Colon (tissue), 2 donors: Measurements from ENCODE around the gene IL23R.

ENCODE experiments used
- FAIRE-seq: peaks from 2 replicates; lab custom pipeline; 2012; peaks lifted over from hg19 to GRCh38; lab: Jason Lieb, UNC
- donor health status: control.
- donor health status: control.

IL23R gene

GRCh38 chr1:67242016-67242415, 75.8 kb downstream of the IL23R start:
- no peak for FAIRE-seq

DNA sequence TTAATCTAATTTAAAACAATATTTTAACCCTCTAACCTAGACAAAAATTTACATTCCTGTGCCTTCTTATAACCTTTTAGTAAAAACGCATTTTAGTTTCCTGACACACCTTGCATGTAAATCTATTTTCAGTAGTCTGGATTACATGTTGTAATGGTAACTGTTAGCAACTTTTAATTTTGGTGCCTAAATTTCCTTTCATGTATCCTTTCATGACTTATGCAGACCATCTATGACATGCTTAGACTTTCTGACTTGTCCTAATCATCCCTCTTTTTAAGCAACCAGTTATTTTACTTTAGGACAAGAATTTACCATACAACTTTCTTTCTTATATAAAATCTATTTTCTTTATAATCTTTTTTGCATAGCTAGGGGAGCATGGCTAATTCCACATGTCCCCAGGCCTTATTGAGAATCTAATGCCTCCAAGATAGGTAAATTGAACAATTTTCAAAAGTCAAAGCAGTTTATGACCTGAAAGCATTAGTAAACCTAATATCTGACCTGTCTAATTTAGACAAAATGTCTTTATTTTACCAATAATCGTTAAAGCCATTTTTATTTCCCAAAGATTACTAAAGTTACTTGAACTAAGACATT, 83.9 kb downstream of the IL23R start:
- no peak for FAIRE-seq

DNA sequence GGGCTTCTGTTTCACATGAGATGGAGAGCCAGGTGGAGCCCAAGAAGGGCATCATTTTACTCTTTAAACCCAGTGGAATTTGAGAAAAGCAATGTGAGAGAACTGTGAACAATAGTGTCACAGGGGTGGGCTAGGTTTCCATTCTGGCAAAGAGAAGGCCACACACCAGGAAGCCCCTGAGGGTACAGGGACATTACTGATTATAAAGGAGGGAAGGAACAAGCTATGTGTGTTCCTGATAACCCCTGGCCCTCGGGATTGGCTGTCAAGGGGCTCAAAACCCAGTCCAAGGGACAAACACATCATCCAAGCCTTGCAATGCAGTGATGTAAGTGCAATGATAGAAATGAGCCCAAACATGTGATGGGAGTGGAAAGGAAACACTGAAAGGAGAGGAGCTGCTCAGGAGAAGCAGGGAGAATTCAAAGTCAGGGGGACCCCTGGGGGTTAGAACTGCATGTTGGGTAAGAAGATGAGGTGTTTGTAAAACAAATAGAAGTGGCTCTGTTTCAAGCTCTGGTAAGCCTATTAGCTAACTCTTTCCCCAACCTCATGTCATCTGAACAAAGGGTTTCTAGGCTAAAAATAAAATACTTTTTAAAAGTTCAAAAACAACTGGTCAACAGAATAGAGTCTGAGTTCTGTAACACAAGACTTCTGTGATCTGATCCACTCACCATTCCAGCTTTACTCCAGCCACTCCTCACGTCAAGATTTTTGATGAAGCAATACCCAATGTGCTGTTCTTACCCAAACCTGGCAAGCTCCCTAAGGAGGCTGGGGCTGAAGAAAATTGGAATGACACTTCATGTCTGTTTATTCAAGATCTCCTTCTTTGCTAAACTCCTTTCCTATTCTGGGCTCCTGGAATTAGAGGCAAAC, 90.3 kb downstream of the IL23R start:
- no peak for FAIRE-seq

GRCh38 chr1:67257173-67257535, 90.9 kb downstream of the IL23R start:
- FAIRE-seq = no peak

DNA sequence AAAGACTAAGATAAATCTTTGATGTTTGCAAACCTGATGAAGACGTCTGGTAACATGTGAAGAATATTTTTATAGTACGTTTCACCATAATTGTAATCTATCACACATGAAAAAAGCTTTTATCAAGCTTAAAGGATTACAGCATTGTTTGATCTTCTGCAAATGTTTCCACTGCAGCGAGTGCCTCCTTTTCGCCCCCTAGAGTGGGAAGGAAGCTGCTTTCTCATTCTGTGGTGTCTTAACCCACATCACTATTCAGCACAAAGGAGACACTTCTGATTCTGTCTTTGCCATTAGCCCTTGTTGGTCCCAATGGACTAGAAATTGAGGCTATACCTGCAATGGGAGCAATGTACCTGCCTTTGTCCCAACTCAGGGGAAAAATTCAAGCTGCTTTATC, 95.4 kb downstream of the IL23R start:
- FAIRE-seq = no peak

GRCh38 chr1:67262735-67263134, 96.5 kb downstream of the IL23R start:
- FAIRE-seq = no peak

DNA sequence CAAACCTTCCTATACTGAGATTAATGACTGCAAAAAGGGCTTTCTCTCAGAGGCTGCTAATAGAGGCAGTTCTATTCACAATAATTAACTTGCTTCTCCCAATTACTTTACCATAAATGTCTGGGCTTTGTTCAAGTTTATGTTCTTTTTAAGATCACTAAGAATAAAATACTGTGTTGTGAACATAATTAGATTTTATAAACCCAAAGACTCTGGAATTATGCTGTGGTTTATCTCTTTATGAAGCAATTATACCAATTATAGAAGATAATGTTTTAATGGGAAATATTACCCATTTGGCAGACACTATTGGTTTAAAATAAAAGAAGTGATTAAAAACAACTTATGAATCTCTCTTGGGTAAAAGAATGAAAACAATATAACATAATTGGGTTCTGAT, 97.9 kb downstream of the IL23R start:
- FAIRE-seq = no peak

DNA sequence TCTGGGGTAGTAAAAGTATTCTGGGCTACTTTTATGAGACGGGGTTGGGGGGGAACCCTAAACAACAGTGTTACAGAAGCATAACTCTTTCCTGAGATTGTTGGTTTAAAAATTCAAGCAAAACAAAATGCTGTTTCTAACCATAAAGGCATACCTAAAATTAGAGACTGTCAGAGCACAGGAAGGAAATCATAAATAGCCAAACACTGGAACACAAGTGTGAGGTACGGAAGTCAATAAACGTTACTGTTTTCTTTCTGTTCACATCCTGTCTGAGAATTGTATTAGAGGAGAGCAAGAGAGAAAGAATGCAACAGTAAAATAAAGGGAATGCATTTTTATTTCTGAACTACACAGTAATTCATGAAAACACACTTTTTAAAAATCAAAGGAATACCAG, 98.6 kb downstream of the IL23R start:
- no peak for FAIRE-seq

DNA sequence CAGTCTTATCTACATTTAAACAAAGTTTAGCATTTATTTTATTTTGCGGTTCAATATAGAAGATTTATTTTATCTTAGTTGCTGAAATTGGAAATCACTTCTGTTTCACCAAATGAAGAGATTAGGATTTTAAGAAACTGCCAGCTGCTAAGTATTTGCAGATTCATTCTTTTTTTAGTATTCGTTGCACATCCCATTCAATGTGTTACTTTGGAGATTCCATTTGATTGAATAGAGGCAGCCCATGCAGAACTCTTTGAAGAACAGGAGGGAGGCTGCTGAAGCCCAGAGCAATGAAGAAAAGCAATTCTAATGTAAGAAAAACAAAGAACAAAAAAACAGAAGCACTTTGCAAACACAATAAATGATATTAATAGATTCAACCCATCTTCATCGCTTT, 102.8 kb downstream of the IL23R start:
- FAIRE-seq = no peak

DNA sequence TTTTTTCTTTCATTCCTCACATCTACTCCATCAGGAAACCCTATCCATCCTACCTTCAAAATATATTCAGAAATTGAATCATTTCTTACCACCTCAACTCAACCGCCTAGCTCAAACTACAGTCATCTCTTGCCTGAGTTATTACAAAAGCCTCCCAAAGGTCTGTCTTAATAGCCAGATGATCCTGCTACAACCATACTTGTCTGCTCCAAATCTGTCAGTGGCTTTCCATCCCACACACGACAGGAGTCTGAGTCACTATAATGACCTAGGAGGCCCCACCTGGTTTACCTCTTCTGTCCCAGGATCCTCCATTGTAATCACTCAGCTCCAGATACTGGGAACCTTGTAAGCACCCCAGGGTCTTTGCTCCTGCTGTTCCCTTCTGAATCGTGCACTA, 104.3 kb downstream of the IL23R start:
- no peak for FAIRE-seq

GRCh38 chr1:67273591-67273990, 107.3 kb downstream of the IL23R start:
- no peak for FAIRE-seq

DNA sequence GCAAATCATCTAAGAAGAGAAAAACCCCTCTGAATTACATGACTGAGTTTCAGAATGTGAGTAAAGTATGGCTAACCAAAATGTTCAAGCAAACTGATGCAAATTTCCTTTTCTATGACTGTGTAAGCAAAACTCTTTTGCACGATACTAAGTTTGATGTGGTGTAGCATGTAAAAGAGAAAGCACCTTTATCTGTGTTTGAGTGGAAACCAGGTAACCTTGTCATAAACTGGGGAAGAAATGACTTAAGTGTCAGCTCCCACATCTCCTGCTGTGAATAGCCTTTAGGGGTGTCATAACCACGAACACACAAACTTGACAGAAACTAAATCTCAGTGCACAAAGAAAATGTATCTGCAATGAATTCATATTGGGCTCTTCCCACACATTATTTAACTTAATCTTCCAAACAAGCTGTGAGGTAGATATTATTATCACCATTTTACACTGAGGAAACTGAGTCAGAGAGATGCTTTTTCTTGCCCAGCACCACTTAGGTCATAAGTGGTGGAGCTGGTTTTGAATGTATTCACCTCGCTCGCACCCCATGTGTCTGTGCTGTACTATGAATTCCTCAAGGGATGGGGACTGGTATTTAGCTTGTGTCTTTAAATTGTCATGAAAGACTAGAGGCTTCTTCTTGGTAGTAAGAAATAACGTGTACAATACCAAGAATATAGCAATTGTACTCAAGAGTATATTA, 108.5 kb downstream of the IL23R start:
- no peak for FAIRE-seq

DNA sequence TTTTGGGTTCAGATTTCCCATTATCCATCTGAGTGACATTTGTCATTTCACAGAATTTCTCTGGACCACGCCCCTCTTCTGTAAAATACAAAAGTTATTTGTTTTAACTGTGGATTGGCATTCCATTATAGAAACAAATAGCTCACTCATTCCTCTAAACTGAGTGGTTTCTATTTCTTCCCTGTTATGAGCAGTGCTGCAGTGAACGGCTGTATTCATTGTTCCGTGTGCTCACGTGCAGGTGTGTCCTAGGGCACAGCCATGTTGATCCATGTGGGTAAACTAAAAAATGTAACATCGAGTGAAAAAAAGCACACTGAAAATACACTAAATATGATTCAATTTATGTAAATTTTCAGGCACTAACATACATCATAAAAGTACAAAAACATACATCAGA, 114.4 kb downstream of the IL23R start:
- FAIRE-seq = no peak

DNA sequence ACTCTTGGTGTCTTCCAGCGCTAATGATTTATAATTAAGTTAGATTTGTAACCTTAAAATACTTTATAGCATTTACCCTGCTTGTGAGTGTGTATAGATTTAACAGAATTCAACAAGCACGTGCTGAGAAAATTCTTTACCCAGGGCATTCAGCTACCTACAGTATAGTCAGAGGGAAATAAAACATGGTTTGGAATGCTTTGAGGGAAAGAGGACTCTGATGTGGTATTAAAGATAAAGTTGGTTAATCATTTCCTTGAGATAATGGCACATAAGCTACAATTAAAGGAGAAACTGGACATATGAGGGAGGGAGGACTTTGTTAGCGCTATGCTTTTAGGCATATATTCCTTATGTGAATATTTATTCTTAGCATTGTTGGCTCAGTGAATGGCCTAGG, 115.0 kb downstream of the IL23R start:
- no peak for FAIRE-seq

- no peak for FAIRE-seq
Measured at GRCh38 chr1:67285780-67286488, 119.7 kb downstream of the IL23R start.

- no peak for FAIRE-seq
Measured at GRCh38 chr1:67290236-67290635, 124.0 kb downstream of the IL23R start.

DNA sequence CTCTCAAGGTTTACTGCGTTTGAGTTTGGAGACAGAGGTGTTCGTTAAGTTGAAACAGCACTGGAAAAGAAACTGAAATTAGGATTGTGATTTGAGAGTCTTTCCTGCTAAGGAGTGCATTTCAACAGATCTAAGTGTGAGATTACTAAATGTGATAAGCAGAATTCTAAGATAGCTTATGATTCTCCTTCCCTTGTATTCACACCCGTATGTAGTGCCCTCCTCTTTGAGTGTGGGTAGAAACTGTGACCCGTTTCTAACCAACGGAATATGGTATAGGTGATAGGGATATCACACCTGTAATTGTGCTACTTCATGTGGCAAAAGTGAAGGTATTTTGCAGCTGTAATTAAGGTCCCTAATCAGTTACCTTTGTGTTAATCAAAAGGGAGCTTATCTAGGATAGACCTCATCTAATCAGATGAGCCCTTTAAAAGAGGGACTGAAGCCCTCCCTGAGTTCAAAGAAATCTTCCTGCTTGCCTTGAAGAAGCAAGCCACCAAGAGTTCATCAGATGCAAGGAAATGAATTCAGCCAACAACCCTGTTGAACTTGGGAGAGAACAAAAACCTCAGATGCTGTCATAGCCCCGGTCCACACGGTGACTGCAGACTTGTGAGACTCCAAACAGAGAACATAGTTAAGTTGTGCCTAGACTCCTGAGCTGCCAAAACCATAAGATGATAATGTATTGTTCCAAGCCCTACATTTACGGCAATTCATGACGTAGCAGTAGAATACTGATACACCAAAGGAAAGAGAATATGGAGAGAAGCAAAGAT, 128.8 kb downstream of the IL23R start:
- FAIRE-seq = no peak

GRCh38 chr1:67298762-67299161, 132.5 kb downstream of the IL23R start:
- FAIRE-seq = no peak

DNA sequence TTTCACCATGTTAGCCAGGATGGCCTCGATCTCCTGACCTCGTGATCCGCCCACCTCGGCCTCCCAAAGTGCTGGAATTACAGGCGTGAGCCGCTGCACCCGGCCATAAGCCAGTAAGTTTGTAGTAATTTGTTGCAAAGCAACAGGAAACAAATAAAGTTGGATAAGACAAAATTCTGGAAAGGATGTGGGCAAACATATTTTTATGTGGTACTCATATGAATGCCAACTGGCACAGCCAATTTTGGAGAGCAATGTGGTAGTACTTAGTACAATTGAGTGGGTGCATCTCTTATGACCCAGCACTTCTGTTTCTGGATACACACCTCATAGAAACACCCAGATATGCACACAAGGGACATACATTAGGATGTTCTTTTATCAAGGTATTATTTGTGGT, 133.0 kb downstream of the IL23R start:
- FAIRE-seq = no peak

- no peak for FAIRE-seq
Measured at GRCh38 chr1:67300561-67300960, 134.3 kb downstream of the IL23R start.

DNA sequence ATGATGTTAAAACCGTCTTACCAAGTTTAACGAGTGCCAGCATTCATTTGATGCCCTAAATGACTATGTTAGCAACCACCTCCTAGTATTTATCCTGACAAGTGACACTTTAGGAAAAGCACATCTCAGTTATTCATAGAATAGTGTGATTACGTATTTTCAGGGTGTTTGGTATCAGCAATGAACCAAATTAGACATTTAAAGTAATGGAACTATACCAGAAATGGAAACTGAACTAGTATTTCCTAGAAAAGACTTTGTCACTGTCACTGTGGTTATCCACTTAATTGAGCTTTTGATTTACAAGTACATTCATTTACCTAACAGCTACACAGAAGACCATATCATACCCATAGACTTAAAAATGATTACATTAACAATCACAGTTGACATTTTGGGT, 137.8 kb downstream of the IL23R start:
- no peak for FAIRE-seq

DNA sequence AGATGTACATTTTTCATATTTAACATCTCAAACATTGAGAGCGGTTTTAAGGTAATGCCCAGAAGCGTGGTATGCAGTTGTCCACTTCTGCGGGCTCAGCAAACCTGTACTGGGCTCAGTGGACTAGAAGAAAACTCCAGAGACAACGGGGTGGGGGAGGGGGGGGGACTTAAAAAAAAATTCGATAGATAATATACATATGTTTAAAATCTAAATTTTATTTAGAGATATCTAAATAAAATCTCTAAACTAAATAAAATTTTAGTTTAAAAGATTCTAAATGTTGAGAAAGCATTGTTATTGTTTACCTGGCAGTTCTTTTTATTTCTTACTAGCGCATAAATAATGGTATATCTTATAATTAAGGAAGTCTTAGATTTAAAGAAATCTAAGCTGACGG, 140.3 kb downstream of the IL23R start:
- no peak for FAIRE-seq
